NCI-H82 (cell line): ENCODE data around the gene FAM227A.

Experiments used
- DNase-seq: peaks from one replicate; lab custom pipeline; 2025; lab: John Stamatoyannopoulos, UW

Gene FAM227A

GRCh38 chr22:38540701-38541100 lies 115.5 kb downstream of the FAM227A start:
- DNase-seq: no peak

DNA sequence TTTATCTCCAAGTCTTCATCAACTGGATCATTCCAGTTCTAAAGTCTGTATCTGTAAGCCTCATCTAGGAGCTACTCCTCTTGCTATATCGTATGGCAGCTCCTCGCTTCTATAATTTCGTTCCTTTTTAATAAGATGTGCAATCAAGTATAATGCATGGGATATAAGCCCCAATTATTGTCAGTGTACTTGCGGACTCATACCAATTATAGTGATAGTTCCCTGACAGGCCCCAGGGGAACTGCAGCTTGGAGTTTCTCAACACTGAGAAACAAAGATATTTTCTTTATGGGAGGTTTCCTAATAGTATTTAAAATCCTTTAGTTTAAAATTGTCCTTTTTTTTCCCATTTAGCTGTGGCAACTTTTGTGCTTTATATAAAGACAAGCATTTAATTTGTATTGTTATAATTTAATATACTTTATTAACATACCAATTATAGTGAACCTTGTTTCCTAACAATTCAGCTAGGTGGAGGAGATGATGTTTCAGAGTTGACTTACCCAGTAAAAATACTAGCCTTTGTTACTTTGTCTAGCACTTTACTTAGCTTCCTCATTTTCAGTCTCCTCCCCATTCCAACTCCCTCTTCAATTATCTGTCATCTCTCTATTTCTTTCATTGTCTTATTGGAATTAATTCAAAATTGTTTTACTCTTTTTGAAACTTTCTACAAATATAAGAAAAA lies 124.8 kb downstream of the FAM227A start:
- DNase-seq: no peak
